ENCODE results near the gene SYNGAP1.

Gene SYNGAP1

DNA sequence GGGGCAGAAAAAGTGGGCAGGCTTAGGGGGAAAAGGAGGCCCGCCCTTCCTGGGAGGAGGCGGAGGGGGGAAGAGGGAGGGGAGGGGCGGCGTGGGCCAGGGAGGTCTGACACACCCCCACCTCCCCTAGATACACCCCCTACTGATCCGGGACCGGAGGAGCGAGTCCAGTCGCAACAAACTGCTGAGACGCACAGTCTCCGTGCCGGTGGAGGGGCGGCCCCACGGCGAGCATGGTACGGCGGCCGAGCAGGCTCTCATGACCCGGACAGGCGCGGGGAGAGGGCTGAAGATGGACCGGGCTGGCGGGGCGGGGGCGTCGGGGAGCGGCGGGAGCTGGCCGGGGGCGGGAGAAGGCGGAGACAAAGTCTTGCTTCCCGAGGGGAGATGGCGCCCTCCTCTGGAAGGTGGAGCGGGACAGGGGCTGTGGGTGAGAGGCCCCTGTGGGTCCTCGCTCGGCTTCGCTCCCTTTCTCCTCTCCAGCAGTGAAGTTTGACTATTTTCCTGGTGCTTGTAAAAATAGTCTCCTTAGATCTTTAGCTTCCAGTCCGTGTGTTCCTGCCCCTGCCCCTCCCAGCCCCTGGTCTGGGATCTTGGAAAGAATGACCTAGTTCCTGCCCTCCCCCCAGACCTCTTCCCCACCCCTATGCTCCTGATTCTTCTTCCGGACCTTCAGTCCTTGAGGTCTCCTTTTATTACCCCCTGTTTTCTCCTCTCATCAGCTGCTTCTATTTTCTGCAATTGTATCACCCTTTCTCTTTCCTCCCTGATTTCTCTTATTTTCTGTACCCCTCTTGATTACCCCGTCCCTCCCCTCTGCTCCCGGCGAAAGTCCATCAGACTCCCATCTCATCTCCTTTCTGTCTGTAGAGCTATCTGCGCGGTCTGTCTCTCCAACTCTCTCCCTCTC is 6.1 kb downstream of the SYNGAP1 start:
- peak overlapping the region; percentile 96 for H3K27ac ChIP-seq (ENCODE audit: low read length)
- H3K4me1 ChIP-seq (ENCODE audit: control insufficient read depth, insufficient read depth, low read length), result peaks cover 55% of the 10 kb centered on the region

DNA sequence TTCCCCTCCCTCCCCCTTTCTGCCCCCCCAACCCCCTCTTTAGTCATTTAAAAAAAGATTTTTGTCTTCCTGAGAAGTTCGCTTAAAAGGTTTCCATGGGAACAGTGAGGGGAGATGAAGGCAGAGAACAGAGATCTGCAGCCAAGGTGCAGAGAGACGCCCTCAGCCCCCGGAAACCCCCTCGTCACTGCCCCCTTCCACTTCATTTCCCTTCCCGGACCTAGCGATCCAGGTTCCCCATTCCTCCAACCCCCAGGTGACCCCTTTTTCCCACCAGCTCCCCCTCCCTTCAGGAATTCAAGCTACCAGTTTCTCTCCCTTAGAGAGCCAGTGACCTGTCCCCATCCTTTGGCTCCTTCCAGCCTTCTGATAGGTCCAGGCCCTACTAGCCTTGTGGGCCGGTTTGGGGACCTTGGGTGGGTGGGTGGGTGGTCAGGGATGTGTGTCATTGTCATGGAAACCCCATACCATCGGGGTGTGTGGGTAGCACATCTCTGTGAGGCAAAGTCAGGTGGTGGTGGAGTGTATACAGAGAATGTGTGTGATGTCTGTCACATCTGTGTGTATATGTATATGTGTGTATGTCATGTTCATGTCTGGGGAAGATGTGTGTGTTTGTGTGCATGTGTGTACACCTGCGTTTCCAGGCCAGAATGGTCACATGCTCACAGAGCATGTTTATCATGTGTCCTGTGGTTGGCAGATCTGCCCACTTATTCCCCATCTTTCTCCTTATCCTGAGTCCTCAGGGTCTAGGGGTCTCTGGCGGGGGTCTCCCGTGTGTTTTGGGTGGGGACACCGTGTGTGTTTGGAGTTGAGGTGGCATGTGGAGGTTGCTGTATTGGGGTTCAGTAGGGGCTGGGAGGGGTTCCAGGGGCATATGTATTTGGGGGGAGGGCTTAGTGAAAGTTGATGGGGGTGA is 7.0 kb downstream of the SYNGAP1 start:
- H3K27me3 ChIP-seq (ENCODE audit: control insufficient read depth in 1 of 2, insufficient read depth in 2 of 2, low read length in 2 of 2), result no peaks in the 10 kb centered on the region
- H3K9me3 ChIP-seq (ENCODE audit: control insufficient read depth in 2 of 2, low read length in 2 of 2), result no peaks in the 10 kb centered on the region
- H3K27ac ChIP-seq (ENCODE audit: low read length), result peak overlapping the region; percentile 96
- H3K4me1 ChIP-seq (ENCODE audit: control insufficient read depth, insufficient read depth, low read length), result peaks cover 62% of the 10 kb centered on the region
- peak overlapping the region; percentile 81 to 82 for H3K4me3 ChIP-seq (ENCODE audit: low read length in 2 of 2)
- H3K9ac ChIP-seq (ENCODE audit: low read length in 2 of 2), result peak overlapping the region; percentile 66 to 70
- no peaks in the 10 kb centered on the region for H3K36me3 ChIP-seq (ENCODE audit: control insufficient read depth in 2 of 2, insufficient read depth in 2 of 2, low read length in 2 of 2)

More for the DNA sequence above, 6.1 kb downstream of the SYNGAP1 start:
- peak overlapping the region; percentile 74 to 96 for H3K9ac ChIP-seq (ENCODE audit: low read length in 2 of 2)
- H3K9me3 ChIP-seq (ENCODE audit: control insufficient read depth in 2 of 2, low read length in 2 of 2), result no peaks in the 10 kb centered on the region
- no peaks in the 10 kb centered on the region for H3K27me3 ChIP-seq (ENCODE audit: control insufficient read depth in 1 of 2, insufficient read depth in 2 of 2, low read length in 2 of 2)
- peak overlapping the region; percentile 61 to 78 for H3K4me3 ChIP-seq (ENCODE audit: low read length in 2 of 2)
- no peaks in the 10 kb centered on the region for H3K36me3 ChIP-seq (ENCODE audit: control insufficient read depth in 2 of 2, insufficient read depth in 2 of 2, low read length in 2 of 2)

DNA sequence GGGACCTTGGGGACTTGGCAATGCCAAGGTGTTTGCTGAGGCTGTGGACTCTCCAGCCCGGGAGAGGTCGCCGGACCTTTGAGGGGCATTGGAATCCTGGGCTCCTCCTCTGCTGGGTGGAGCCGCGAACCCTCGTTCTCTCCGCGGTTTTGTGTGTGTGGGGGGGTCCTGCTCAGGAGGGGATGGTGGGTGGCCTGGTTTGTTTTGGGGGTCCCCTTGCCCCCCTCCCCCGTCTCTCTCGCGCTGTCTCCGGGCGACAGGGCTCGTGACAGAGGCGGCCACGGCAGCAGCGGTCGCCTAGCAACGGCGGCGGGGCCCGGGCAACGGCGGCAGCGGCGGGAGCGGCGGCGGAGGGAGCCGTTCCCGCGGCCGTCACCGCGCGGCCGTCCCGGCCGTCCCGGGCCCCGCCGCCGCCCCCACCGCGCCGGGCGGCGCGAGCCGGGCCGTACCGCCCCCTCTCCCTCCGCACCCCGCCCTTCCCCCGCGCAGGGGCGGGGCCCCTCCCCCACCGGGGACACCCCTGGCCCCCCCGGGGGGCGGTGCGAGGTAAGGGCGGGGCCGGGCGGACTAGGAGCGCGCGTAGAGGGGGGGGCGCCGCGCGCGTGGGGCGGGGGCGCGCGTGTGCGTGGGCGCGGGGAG is 7.8 kb downstream of the SYNGAP1 start:
- peaks cover 71% of the 10 kb centered on the region for H3K4me1 ChIP-seq (ENCODE audit: control insufficient read depth, insufficient read depth, low read length)

GRCh38 chr6:33428224-33428965 is 8.5 kb downstream of the SYNGAP1 start:
- Histone ChIP-seq H3K36me3 (ENCODE audit: control insufficient read depth in 2 of 2, insufficient read depth in 2 of 2, low read length in 2 of 2) (no peaks in the 10 kb centered on the region), H3K27ac (ENCODE audit: low read length) (peak overlapping the region; percentile 77), H3K4me3 (ENCODE audit: low read length in 2 of 2) (peak overlapping the region; percentile 54 to 82), H3K9me3 (ENCODE audit: control insufficient read depth in 2 of 2, low read length in 2 of 2) (no peaks in the 10 kb centered on the region), H3K9ac (ENCODE audit: low read length in 2 of 2) (peak overlapping the region in 1 of 2 donors; percentile 39), H3K4me1 (ENCODE audit: control insufficient read depth, insufficient read depth, low read length) (peaks cover 75% of the 10 kb centered on the region), H3K27me3 (ENCODE audit: control insufficient read depth in 1 of 2, insufficient read depth in 2 of 2, low read length in 2 of 2) (no peaks in the 10 kb centered on the region)

More for the DNA sequence above, 7.8 kb downstream of the SYNGAP1 start:
- Histone ChIP-seq H3K27ac (ENCODE audit: low read length) (peak overlapping the region; percentile 75), H3K27me3 (ENCODE audit: control insufficient read depth in 1 of 2, insufficient read depth in 2 of 2, low read length in 2 of 2) (no peaks in the 10 kb centered on the region), H3K36me3 (ENCODE audit: control insufficient read depth in 2 of 2, insufficient read depth in 2 of 2, low read length in 2 of 2) (no peaks in the 10 kb centered on the region), H3K4me3 (ENCODE audit: low read length in 2 of 2) (peak overlapping the region; percentile 81 to 82), H3K9ac (ENCODE audit: low read length in 2 of 2) (peak overlapping the region; percentile 66 to 70), H3K9me3 (ENCODE audit: control insufficient read depth in 2 of 2, low read length in 2 of 2) (no peaks in the 10 kb centered on the region)

- H3K27me3 ChIP-seq (ENCODE audit: control insufficient read depth in 1 of 2, insufficient read depth in 2 of 2, low read length in 2 of 2), result no peaks in the 10 kb centered on the region
- peaks cover 74% of the 10 kb centered on the region for H3K4me1 ChIP-seq (ENCODE audit: control insufficient read depth, insufficient read depth, low read length)
- peak overlapping the region in 1 of 2 donors; percentile 24 for H3K4me3 ChIP-seq (ENCODE audit: low read length in 2 of 2)
- peak overlapping the region; percentile 21 to 39 for H3K9ac ChIP-seq (ENCODE audit: low read length in 2 of 2)
- H3K36me3 ChIP-seq (ENCODE audit: control insufficient read depth in 2 of 2, insufficient read depth in 2 of 2, low read length in 2 of 2), result no peaks in the 10 kb centered on the region
- no peaks in the 10 kb centered on the region for H3K9me3 ChIP-seq (ENCODE audit: control insufficient read depth in 2 of 2, low read length in 2 of 2)
- H3K27ac ChIP-seq (ENCODE audit: low read length), result peak overlapping the region; percentile 77
These were observed 9.3 kb downstream of the SYNGAP1 start for GRCh38 chr6:33428966-33429749.

GRCh38 chr6:33429750-33430052 is 9.8 kb downstream of the SYNGAP1 start:
- peak overlapping the region in 1 of 2 donors; percentile 3 for H3K9ac ChIP-seq (ENCODE audit: low read length in 2 of 2)
- no peaks in the 10 kb centered on the region for H3K9me3 ChIP-seq (ENCODE audit: control insufficient read depth in 2 of 2, low read length in 2 of 2)
- peak overlapping the region in 1 of 2 donors; percentile 24 for H3K4me3 ChIP-seq (ENCODE audit: low read length in 2 of 2)
- H3K27ac ChIP-seq (ENCODE audit: low read length), result peak overlapping the region; percentile 77
- peaks cover 74% of the 10 kb centered on the region for H3K4me1 ChIP-seq (ENCODE audit: control insufficient read depth, insufficient read depth, low read length)
- H3K36me3 ChIP-seq (ENCODE audit: control insufficient read depth in 2 of 2, insufficient read depth in 2 of 2, low read length in 2 of 2), result no peaks in the 10 kb centered on the region
- no peaks in the 10 kb centered on the region for H3K27me3 ChIP-seq (ENCODE audit: control insufficient read depth in 1 of 2, insufficient read depth in 2 of 2, low read length in 2 of 2)

- Histone ChIP-seq H3K4me3 (ENCODE audit: low read length in 2 of 2) (no peak overlapping the region), H3K9ac (ENCODE audit: low read length in 2 of 2) (no peak overlapping the region), H3K27ac (ENCODE audit: low read length) (peak overlapping the region; percentile 91), H3K9me3 (ENCODE audit: control insufficient read depth in 2 of 2, low read length in 2 of 2) (no peaks in the 10 kb centered on the region), H3K27me3 (ENCODE audit: control insufficient read depth in 1 of 2, insufficient read depth in 2 of 2, low read length in 2 of 2) (no peaks in the 10 kb centered on the region), H3K36me3 (ENCODE audit: control insufficient read depth in 2 of 2, insufficient read depth in 2 of 2, low read length in 2 of 2) (peaks cover 0 to 2% of the 10 kb centered on the region in 2 donors), H3K4me1 (ENCODE audit: control insufficient read depth, insufficient read depth, low read length) (peaks cover 67% of the 10 kb centered on the region)
These were observed 10.5 kb downstream of the SYNGAP1 start for GRCh38 chr6:33430334-33430733.

GRCh38 chr6:33430991-33431879 is 11.4 kb downstream of the SYNGAP1 start:
- H3K27me3 ChIP-seq (ENCODE audit: control insufficient read depth in 1 of 2, insufficient read depth in 2 of 2, low read length in 2 of 2), result no peaks in the 10 kb centered on the region
- H3K4me3 ChIP-seq (ENCODE audit: low read length in 2 of 2), result peak overlapping the region in 1 of 2 donors; percentile 59
- no peaks in the 10 kb centered on the region for H3K9me3 ChIP-seq (ENCODE audit: control insufficient read depth in 2 of 2, low read length in 2 of 2)
- peaks cover 8% of the 10 kb centered on the region in 2 donors for H3K36me3 ChIP-seq (ENCODE audit: control insufficient read depth in 2 of 2, insufficient read depth in 2 of 2, low read length in 2 of 2)
- H3K27ac ChIP-seq (ENCODE audit: low read length), result peak overlapping the region; percentile 91
- H3K4me1 ChIP-seq (ENCODE audit: control insufficient read depth, insufficient read depth, low read length), result peaks cover 67% of the 10 kb centered on the region
- peak overlapping the region; percentile 5 to 21 for H3K9ac ChIP-seq (ENCODE audit: low read length in 2 of 2)
